Naive B cell (primary cell): ENCODE measurements around the gene ULK4. TPM values are rescaled to one million over a fixed set of nuclear protein-coding genes. Genes with fewer than 3 reads are reported as not detected.
"Not testable (repeated sequence)": the region's sequence is repeated elsewhere in the genome, so short reads cannot be mapped to it uniquely, and the experiment has no call there.

Experiments
- ATAC-seq, 2 donors: fragments of 150-1000 bp; cut with Tn5 transposase; 2 replicates each; pipeline ENCODE4 v1.10.0; 2021; ENCODE audit warnings: low read depth in 2 of 2, mild to moderate bottlenecking in 2 of 2, moderate library complexity in 2 of 2
- DNase-seq: peaks from one replicate; pipeline ENCODE4 v3.0.0; 2022
- H3K27ac Mint-ChIP-seq, 6 donors: one replicate each; pipeline ENCODE4 v1.8.0; 2020 to 2022; ENCODE audit warnings: mild to moderate bottlenecking in 6 of 6, mixed read lengths in 6 of 6, moderate library complexity in 5 of 6, inconsistent platforms in 2 of 6
- H3K27me3 Mint-ChIP-seq, 3 donors: one replicate each; pipeline ENCODE4 v1.8.0; 2021 to 2022; ENCODE audit warnings: mixed read lengths in 3 of 3, mild to moderate bottlenecking in 1 of 3
- H3K36me3 Mint-ChIP-seq, 2 donors: one replicate each; pipeline ENCODE4 v1.8.0; 2020 to 2022; ENCODE audit warnings: mixed read lengths in 2 of 2, inconsistent platforms in 1 of 2, mild to moderate bottlenecking in 1 of 2
- H3K4me1 Mint-ChIP-seq, 3 donors: one replicate each; pipeline ENCODE4 v1.8.0; 2020 to 2022; ENCODE audit warnings: mixed read lengths in 3 of 3, inconsistent platforms in 1 of 3, mild to moderate bottlenecking in 1 of 3, moderate library complexity in 1 of 3
- H3K4me3 Mint-ChIP-seq, 8 donors: one replicate each; pipeline ENCODE4 v1.8.0; 2020 to 2022; ENCODE audit warnings: mild to moderate bottlenecking in 8 of 8, mixed read lengths in 8 of 8, moderate library complexity in 8 of 8, inconsistent platforms in 2 of 8
- H3K9me3 Mint-ChIP-seq, 7 donors: one replicate each; pipeline ENCODE4 v1.8.0; 2020 to 2022; ENCODE audit warnings: mixed read lengths in 7 of 7, mild to moderate bottlenecking in 5 of 7, inconsistent platforms in 2 of 7, moderate library complexity in 1 of 7
- polyA plus RNA-seq, 6 donors: library from polyadenylated mRNA; unstranded; fragments of 300-500 nt; fragmentation: Illumina TruSeq; gene quantifications; one replicate each; pipeline ENCODE4 v1.2.3, GENCODE V29; 2021; ENCODE audit warnings: low read depth in 6 of 6

ULK4 gene
- polyA plus RNA-seq, 6 donors from 2014 or later: 5.5 to 20.8 (median 10.3) TPM

DNA sequence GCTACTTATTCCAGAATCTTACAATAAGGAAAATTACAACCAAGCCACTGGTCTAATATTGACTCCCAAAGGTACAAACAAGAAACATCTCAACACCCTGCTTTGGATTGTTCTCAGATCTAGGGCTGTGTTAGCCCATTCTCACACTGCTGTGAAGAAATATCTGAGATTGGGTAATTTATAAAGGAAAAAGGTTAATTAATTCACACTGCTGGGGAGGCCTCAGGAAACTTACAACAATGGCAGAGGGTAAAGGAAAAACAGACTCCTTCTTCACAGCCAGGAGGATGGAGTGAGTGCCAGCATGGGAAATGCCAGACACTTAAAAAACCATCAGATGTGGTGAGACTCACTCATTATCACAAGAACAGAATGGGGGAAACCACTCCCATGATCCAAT lies 208.3 kb downstream of the ULK4 start:
- no peak for DNase-seq
- Mint-ChIP-seq H3K27me3 (no peaks in the 10 kb centered on the region), H3K9me3 (no peaks in the 10 kb centered on the region), H3K4me1 (no peaks in the 10 kb centered on the region), H3K27ac (no peak overlapping the region), H3K4me3 (no peak overlapping the region), H3K36me3 (peaks cover 26 to 32% of the 10 kb centered on the region in 2 donors)
- ATAC-seq: no peak

DNA sequence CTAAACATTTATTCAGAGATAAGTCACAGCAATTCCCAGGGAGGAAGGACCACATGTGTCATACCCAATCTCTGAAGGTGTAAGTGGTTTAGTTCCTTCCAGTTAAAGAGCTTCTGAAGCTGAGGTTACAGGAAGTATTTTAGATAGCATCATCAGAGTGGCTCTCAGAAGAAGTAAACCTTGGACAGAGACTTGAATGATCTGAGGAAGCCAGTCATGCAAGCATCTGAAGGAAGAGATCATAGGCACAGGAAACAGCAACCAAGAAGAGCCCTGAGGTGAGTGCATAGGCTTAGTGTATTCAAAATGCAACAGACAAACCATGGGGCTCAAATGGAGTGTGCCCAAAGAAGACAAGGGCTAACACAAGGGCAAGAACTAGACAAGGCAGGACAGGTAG lies 210.3 kb downstream of the ULK4 start:
- H3K36me3 Mint-ChIP-seq: peaks cover 26 to 32% of the 10 kb centered on the region in 2 donors
- ATAC-seq (no peak), DNase-seq (no peak)
- H3K27ac Mint-ChIP-seq: no peak overlapping the region
- H3K4me3 Mint-ChIP-seq: no peak overlapping the region
- H3K27me3 Mint-ChIP-seq: no peaks in the 10 kb centered on the region
- no peaks in the 10 kb centered on the region for H3K4me1 Mint-ChIP-seq
- no peaks in the 10 kb centered on the region for H3K9me3 Mint-ChIP-seq

DNA sequence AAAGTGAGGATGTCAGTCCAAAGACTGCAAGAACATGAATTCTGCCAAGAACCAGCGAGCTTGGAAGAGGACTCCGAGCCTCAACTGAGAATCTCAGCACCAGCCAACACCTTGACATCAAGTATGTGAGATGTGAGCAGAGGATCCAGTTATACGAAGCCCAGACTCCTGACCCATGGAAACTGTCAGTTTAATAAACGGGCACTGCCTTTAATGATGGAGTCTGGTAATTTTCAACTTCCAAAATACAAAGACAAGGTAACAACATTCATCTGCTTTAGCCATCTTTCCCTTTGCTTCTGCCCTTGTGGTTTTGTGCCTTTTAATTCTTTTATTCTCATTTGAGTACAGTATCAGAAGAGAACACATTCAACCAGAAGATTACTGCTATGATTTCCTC lies 211.9 kb downstream of the ULK4 start:
- ATAC-seq (no peak), DNase-seq (no peak)
- Mint-ChIP-seq H3K27me3 (no peaks in the 10 kb centered on the region), H3K9me3 (no peaks in the 10 kb centered on the region), H3K4me1 (no peaks in the 10 kb centered on the region), H3K4me3 (no peak overlapping the region), H3K36me3 (peaks cover 26 to 32% of the 10 kb centered on the region in 2 donors), H3K27ac (no peak overlapping the region)

DNA sequence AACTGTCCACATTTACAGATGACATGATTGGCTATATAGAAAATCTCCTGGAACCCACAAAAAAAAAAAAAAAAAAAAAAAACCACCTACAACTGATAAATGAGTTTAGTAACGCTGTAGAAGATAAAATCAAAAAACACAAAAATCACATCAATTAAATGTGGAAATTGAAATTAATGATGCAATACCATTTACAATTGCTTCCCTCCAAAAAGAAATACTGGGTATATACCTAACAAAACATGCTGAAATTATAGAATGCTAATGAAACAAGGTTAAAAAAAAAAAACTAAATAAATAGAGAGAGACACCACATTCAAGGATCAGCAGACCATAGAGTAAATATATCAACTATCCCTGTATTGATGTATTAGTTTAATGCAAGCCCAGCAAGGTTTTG lies 215.7 kb downstream of the ULK4 start:
- Mint-ChIP-seq H3K4me1 (no peaks in the 10 kb centered on the region), H3K27me3 (no peaks in the 10 kb centered on the region), H3K4me3 (no peak overlapping the region), H3K27ac (no peak overlapping the region), H3K36me3 (peaks cover 9 to 10% of the 10 kb centered on the region in 2 donors), H3K9me3 (no peaks in the 10 kb centered on the region)
- DNase-seq (no peak), ATAC-seq (no peak)

DNA sequence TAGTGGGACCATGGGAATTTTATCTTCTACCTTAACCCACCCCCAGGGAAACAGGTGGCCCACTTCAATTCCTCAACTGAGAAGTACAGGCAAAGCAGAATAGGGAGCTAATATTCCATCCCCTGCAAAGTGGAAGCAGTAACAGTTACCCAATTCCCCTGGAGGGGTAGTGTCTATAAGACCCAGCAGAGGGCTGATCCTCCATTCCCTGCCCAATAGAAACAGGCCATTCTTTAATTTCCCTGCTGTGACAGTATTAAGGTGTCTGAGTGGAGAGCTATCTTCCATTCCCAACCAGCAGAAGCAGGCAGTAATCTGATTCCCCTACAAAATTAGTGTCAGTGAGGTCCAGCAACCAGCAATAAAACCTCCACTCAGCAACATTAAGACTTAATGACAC lies 219.8 kb downstream of the ULK4 start:
- Mint-ChIP-seq H3K36me3 (peaks cover 0 to 10% of the 10 kb centered on the region in 2 donors), H3K4me3 (peak overlapping the region in 1 of 8 donors; percentile 36), H3K27ac (no peak overlapping the region), H3K4me1 (no peaks in the 10 kb centered on the region), H3K27me3 (no peaks in the 10 kb centered on the region), H3K9me3 (peaks cover 0 to 6% (median 4%) of the 10 kb centered on the region in 7 donors)
- ATAC-seq: no peak
- no peak for DNase-seq

DNA sequence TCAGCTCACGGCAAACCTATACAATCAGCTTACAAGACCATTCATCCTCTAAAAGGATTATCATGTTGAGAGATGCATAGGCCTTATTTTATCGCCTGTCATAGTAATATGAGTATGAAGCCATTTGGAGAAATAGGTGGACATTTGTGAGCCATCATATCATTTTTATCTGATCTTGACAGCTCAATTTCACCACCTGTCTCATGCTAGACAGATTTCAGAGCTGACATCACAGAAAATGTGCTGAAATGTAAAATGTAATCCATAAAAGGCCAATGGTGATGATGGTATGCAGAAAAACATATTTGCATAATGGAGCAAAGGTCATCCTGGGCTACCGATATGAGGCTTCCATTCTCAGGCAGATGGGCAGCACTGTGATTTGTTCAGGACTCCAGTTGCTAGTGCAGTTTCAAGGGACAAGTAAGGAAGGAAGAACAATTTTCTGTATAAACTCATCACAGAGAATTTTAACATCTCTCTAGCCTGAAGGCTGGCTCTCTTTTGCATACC lies 221.5 kb downstream of the ULK4 start:
- Mint-ChIP-seq H3K36me3 (peaks cover 0 to 10% of the 10 kb centered on the region in 2 donors), H3K4me1 (no peaks in the 10 kb centered on the region), H3K27ac (no peak overlapping the region), H3K9me3 (peaks cover 0 to 6% (median 4%) of the 10 kb centered on the region in 7 donors), H3K27me3 (no peaks in the 10 kb centered on the region), H3K4me3 (no peak overlapping the region)
- ATAC-seq (no peak), DNase-seq (no peak)

DNA sequence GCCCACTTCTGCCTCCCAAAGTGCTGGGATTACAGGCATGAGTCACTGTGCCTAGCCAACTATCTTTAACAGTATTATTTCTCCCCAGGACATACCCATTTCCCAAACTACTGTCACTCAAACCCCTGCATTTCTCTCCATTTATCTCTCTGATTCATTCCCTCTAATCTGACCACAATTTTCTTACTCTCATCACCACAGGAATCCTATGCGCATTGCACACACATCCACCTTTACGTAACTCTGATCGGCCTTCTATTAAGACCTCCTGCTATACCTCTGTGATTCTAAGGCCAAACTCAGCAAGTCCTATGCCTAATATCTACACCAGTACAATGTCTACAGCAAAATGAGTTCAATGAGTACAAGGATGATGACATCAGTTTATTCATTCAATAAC lies 235.0 kb downstream of the ULK4 start:
- Mint-ChIP-seq H3K9me3 (peaks cover 0 to 13% (median 8%) of the 10 kb centered on the region in 7 donors), H3K27ac (no peak overlapping the region), H3K27me3 (no peaks in the 10 kb centered on the region), H3K36me3 (peaks cover 6 to 23% of the 10 kb centered on the region in 2 donors), H3K4me1 (no peaks in the 10 kb centered on the region), H3K4me3 (no peak overlapping the region)
- no peak for DNase-seq
- ATAC-seq: no peak

DNA sequence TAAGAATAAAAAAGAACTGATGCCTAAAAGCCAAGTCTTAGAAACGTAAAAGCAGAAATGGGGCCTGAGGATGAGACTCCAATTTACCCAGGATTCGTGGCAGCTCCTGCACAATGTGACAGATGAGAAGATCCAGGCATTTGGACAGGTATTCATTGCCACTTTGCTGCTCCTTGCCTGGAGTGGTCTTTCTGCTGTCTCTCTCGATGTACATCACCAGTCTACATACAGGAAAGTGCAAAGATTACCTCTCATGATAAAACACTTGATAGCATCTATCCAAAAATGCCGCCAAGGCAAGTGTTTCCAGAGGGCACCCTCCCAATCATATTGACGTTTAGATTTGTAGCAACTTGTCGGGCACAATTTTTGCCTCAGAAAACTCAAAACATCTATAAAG lies 244.3 kb downstream of the ULK4 start:
- Mint-ChIP-seq H3K27ac (no peak overlapping the region), H3K4me3 (no peak overlapping the region), H3K4me1 (no peaks in the 10 kb centered on the region), H3K27me3 (no peaks in the 10 kb centered on the region), H3K36me3 (no peaks in the 10 kb centered on the region), H3K9me3 (no peaks in the 10 kb centered on the region)
- ATAC-seq: no peak
- DNase-seq: no peak

DNA sequence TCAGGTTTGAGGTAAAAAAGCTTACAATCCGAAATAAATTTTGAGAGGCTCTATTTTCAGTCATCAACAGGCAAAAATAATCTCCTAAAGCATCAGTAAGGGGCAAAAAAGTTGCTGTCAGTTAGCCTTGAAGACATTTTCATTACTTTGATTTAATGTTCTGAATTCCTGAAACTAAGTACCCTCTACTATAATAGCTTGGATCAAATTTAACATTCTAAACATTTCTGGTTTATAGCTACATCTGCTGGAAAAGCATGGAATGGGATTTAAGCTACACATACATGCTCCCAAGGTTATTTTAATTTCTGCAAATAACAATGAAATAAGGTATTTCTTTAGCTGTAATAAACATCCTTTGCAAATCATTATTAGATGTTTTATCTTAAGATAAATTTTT lies 245.4 kb downstream of the ULK4 start:
- ATAC-seq (no peak), DNase-seq (no peak)
- Mint-ChIP-seq H3K27ac (no peak overlapping the region), H3K9me3 (no peaks in the 10 kb centered on the region), H3K4me1 (no peaks in the 10 kb centered on the region), H3K4me3 (no peak overlapping the region), H3K27me3 (no peaks in the 10 kb centered on the region), H3K36me3 (no peaks in the 10 kb centered on the region)

DNA sequence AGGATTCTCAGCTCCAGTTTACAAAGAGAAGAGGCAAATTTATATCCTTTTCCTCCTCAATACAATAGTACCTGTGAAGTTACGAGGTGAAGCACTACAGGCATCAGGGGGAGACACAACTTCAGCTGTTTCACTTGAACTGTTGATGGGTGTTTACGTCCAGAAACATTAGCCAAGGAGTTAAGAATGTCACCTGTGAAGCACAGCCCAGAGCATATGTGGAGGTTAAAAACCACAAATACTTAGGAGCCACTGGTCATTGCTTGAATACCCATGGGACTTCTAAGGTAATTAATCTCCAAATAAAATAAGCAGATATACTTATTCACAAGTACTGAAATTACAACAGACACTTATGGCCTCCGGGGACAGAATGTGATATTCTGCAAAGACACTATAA lies 246.5 kb downstream of the ULK4 start:
- no peaks in the 10 kb centered on the region for H3K4me1 Mint-ChIP-seq
- H3K36me3 Mint-ChIP-seq: peaks cover 5 to 8% of the 10 kb centered on the region in 2 donors
- H3K27me3 Mint-ChIP-seq: no peaks in the 10 kb centered on the region
- no peak overlapping the region for H3K27ac Mint-ChIP-seq
- H3K9me3 Mint-ChIP-seq: no peaks in the 10 kb centered on the region
- no peak overlapping the region for H3K4me3 Mint-ChIP-seq
- ATAC-seq (no peak), DNase-seq (no peak)

DNA sequence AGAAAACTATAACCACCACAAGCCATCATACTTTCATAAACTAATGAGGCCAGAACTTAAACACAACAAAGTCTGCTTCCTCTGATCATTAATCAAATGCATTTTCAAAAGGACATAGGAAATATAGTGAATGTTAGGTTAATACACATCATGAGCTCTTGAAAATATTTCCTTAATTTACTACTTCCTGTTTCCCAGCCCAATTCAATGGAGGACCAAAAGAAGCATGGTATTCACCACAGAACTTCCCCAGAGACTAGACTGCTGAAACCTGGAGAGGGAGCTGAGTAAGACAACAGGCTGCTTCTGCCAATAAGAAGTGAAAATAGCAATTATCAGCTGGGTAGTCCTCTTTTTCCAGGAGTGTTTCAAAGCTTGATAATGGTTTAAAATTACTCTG lies 250.3 kb downstream of the ULK4 start:
- Mint-ChIP-seq H3K27me3 (no peaks in the 10 kb centered on the region), H3K9me3 (no peaks in the 10 kb centered on the region), H3K4me3 (no peak overlapping the region), H3K4me1 (no peaks in the 10 kb centered on the region), H3K27ac (no peak overlapping the region), H3K36me3 (peaks cover 5 to 8% of the 10 kb centered on the region in 2 donors)
- DNase-seq: no peak
- no peak for ATAC-seq

DNA sequence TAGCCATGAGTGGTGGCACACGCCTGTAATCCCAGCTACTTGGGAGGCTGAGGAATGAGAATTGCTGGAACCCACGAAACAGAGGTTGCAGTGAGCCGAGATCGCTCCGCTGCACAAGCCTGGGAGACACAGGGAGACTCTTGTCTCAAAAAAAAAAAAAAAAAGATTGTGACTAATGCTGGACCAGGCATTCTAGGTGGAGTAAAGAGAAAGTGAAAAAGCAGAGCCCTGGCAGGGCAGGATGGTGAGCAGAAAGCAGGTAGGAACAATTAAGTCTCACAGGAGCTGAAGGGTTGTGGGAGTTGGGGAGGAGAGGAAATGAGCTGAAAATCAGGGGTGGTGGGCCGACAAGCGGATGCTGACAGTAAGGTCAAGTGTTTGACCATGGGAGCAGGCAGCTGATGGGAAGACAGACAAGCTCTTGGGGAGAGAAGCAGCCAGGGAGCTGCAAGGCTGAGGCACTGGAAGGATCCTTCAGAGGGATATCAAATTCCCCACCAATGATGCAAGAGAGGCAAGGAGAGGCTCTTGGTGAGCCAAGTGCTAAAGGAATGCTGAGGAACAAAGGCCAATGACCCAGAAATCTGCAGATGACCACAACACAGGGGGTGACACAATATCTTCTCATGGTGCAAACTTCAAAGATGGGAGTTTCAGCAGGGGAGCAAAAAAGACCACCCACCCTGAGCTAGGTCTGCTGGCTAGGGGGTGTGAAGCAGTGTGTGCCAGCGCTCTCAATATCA lies 251.1 kb downstream of the ULK4 start:
- H3K27ac Mint-ChIP-seq: no peak overlapping the region
- peaks cover 5 to 8% of the 10 kb centered on the region in 2 donors for H3K36me3 Mint-ChIP-seq
- H3K4me1 Mint-ChIP-seq: no peaks in the 10 kb centered on the region
- H3K27me3 Mint-ChIP-seq: no peaks in the 10 kb centered on the region
- no peaks in the 10 kb centered on the region for H3K9me3 Mint-ChIP-seq
- DNase-seq (no peak), ATAC-seq (no peak)
- H3K4me3 Mint-ChIP-seq: no peak overlapping the region

DNA sequence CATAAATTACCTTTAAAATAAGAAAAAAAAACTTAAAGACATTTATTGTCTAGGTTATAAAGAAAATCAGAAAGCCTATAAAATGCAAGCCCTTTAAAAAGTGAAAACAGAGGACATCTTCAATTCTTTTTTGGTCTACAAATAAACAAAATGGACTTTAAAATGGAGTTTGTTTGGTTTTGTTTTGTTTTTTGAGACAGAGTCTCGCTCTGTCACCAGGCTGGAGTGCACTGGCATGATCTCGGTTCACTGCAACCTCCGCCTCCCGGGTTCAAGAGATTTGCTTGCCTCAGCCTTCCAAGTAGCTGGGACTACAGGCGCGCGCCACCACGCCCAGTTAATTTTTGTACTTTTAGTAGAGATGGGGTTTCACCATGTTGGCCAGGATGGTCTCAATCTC lies 252.7 kb downstream of the ULK4 start:
- H3K4me3 Mint-ChIP-seq, H3K27ac Mint-ChIP-seq, ATAC-seq, H3K9me3 Mint-ChIP-seq, H3K4me1 Mint-ChIP-seq, DNase-seq, H3K27me3 Mint-ChIP-seq, H3K36me3 Mint-ChIP-seq: not testable (repeated sequence)

DNA sequence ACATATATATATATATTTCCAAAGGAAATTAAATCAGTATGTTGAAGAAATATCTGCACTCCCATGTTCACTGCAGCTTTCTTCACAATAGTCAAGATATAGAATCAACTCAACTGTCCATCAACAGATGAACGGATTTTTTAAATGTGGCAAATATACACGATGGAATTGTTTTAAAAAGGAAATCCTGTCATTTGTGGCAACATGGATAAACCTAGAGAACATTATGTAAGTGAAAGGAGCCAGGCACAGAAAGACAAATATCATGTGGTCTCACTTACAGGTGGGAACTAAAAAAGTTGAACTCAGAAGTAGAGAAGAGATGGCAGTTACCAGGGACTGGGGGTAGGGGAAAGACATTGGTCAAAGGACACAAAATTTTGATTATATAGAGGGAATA lies 253.7 kb downstream of the ULK4 start:
- Mint-ChIP-seq H3K4me1 (no peaks in the 10 kb centered on the region), H3K9me3 (no peaks in the 10 kb centered on the region), H3K27ac (peak overlapping the region in 1 of 6 donors; percentile 18), H3K36me3 (peaks cover 5 to 8% of the 10 kb centered on the region in 2 donors), H3K27me3 (no peaks in the 10 kb centered on the region), H3K4me3 (no peak overlapping the region)
- ATAC-seq (no peak), DNase-seq (no peak)
